ENCODE data around the gene SNTB2.

DNA sequence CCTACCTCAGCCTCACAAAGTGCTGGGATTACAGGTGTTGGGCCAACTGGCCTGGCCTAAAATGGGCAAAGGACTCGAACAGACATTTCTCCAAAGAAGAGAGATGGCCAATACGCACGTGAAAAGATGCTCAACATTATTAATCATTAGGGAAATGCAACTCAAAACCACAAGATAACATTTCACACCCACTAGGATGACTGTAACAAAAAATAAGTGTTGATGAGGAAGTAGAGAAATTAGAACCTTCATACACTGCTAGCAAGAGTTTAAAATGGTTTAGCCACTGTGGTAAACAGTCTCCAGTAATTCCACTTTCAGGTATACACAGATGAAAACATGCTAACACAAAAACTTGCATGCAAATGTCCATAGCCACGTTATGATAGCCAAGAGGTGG, 159.0 kb downstream of the SNTB2 start:
- no peak for TF ChIP-seq CREB1 (IDR thresholded peaks at IDR 0.05; ENCODE audit: low read depth)
- TF ChIP-seq, protein P1, sequence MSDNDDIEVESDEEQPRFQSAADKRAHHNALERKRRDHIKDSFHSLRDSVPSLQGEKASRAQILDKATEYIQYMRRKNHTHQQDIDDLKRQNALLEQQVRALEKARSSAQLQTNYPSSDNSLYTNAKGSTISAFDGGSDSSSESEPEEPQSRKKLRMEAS (IDR thresholded peaks at IDR 0.05) = no peak
- no peak for TF ChIP-seq ZBTB7A (IDR thresholded peaks at IDR 0.05; ENCODE audit: low read depth)
- TF ChIP-seq, protein P2, sequence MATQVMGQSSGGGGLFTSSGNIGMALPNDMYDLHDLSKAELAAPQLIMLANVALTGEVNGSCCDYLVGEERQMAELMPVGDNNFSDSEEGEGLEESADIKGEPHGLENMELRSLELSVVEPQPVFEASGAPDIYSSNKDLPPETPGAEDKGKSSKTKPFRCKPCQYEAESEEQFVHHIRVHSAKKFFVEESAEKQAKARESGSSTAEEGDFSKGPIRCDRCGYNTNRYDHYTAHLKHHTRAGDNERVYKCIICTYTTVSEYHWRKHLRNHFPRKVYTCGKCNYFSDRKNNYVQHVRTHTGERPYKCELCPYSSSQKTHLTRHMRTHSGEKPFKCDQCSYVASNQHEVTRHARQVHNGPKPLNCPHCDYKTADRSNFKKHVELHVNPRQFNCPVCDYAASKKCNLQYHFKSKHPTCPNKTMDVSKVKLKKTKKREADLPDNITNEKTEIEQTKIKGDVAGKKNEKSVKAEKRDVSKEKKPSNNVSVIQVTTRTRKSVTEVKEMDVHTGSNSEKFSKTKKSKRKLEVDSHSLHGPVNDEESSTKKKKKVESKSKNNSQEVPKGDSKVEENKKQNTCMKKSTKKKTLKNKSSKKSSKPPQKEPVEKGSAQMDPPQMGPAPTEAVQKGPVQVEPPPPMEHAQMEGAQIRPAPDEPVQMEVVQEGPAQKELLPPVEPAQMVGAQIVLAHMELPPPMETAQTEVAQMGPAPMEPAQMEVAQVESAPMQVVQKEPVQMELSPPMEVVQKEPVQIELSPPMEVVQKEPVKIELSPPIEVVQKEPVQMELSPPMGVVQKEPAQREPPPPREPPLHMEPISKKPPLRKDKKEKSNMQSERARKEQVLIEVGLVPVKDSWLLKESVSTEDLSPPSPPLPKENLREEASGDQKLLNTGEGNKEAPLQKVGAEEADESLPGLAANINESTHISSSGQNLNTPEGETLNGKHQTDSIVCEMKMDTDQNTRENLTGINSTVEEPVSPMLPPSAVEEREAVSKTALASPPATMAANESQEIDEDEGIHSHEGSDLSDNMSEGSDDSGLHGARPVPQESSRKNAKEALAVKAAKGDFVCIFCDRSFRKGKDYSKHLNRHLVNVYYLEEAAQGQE (IDR thresholded peaks at IDR 0.05; ENCODE audit: low read depth) = no peak
- no peak for TF ChIP-seq FOXM1 (IDR thresholded peaks at IDR 0.05; ENCODE audit: borderline replicate concordance, low read depth)
- TF ChIP-seq CEBPB (IDR thresholded peaks at IDR 0.05) = no peak
- no peak for TF ChIP-seq EP300 (IDR thresholded peaks at IDR 0.05; ENCODE audit: borderline replicate concordance)
- TF ChIP-seq TAF1 (IDR thresholded peaks at IDR 0.05; ENCODE audit: low read depth) = no peak
- TF ChIP-seq NFIC (IDR thresholded peaks at IDR 0.05) = no peak
- TF ChIP-seq TEAD4 (IDR thresholded peaks at IDR 0.05) = no peak
- TF ChIP-seq YY1 (IDR thresholded peaks at IDR 0.05; ENCODE audit: low read depth) = no peak
- TF ChIP-seq RAD21 (IDR thresholded peaks at IDR 0.05; ENCODE audit: low read depth) = no peak
- TF ChIP-seq TCF12 (IDR thresholded peaks at IDR 0.05; ENCODE audit: low read depth) = no peak
- TF ChIP-seq, protein P3, sequence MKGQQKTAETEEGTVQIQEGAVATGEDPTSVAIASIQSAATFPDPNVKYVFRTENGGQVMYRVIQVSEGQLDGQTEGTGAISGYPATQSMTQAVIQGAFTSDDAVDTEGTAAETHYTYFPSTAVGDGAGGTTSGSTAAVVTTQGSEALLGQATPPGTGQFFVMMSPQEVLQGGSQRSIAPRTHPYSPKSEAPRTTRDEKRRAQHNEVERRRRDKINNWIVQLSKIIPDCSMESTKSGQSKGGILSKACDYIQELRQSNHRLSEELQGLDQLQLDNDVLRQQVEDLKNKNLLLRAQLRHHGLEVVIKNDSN (IDR thresholded peaks at IDR 0.05) = no peak

Data from Ishikawa (cell line).